ENCODE measurements around the gene RNF8. TPM values are rescaled to one million over a fixed set of nuclear protein-coding genes. Genes with fewer than 3 reads are reported as not detected.
A peak's percentile ranks its signal among the peaks of the same experiment; 100 is the strongest.
"Not testable (repeated sequence)": the region's sequence is repeated elsewhere in the genome, so short reads cannot be mapped to it uniquely, and the experiment has no call there.

The RNF8 gene
- total and polyA plus RNA-seq, 9 of the 15 experiments (the other 6 are each of a cell fraction or from before 2014, with no cell fraction given), result 10.6 to 47.0 (median 37.5) TPM

GRCh38 chr6:37441651-37442050 is 87.9 kb downstream of the RNF8 start:
- intact Hi-C loops (cut with micrococcal nuclease), result no loop called here
- Histone ChIP-seq H3K36me3 (ENCODE audit: control insufficient read depth, insufficient read depth, low read length) (peaks cover 90% of the 10 kb centered on the region), H2AFZ (ENCODE audit: low read depth, low read length) (no peak overlapping the region), H3K4me2 (ENCODE audit: insufficient read depth, low read length) (no peak overlapping the region), H3K4me1 (replicated peaks in 1 of 2; ENCODE audit: control insufficient read depth in 2 of 2, insufficient read depth in 2 of 2, low read length in 2 of 2) (no peaks in the 10 kb centered on the region), H4K20me1 (replicated peaks; ENCODE audit: control insufficient read depth, insufficient read depth, low read length) (no peaks in the 10 kb centered on the region), H3K79me2 (ENCODE audit: control insufficient read depth, insufficient read depth, low read length) (peaks cover 3% of the 10 kb centered on the region; the same call in 1 of the 3 replicates), H3K9me3 (replicated peaks; ENCODE audit: control insufficient read depth, insufficient read depth, low read depth, low read length) (no peaks in the 10 kb centered on the region), H3K4me3 (no peak overlapping the region), H3K27me3 (ENCODE audit: control insufficient read depth in 2 of 2, insufficient read depth in 2 of 2, low read length in 2 of 2) (no peaks in the 10 kb centered on the region), H3K27ac (ENCODE audit: extremely low read depth, low read depth, low read length) (no peak overlapping the region), H3K9ac (ENCODE audit: insufficient read depth in 1 of 2, low read depth in 2 of 2, low read length in 2 of 2) (no peak overlapping the region), H3K9me1 (ENCODE audit: control insufficient read depth, insufficient read depth, low read length) (no peaks in the 10 kb centered on the region)
- FAIRE-seq (no peak), DNase-seq (ENCODE audit: extremely low read depth in 1 of 4, low spot score in 3 of 4) (no peak), ATAC-seq (no peak)
- peak; percentile 69 for TF ChIP-seq RFX1 (IDR thresholded peaks at IDR 0.05)
- TF ChIP-seq DNMT1 (IDR thresholded peaks at IDR 0.05), result no peak
- in situ Hi-C loops (cut with MboI), result no loop called here
- CTCF ChIA-PET (ENCODE audit: low intra/inter-chr PET ratio), result no interaction called here
- POLR2A ChIA-PET, result interaction anchor here (1.3 to 1.7 kb wide), 2 partner anchors 9 to 17 kb away, joined by 3 to 13 read pairs; partner anchors contain the start of gene CMTR1
- BruUV-seq (replicated peaks), result no TSS peak
- WGBS (ENCODE audit: insufficient coverage, low coverage, missing lambda C conversion rate), result 82% methylated on average over 6 of the region's 6 CpGs

DNA sequence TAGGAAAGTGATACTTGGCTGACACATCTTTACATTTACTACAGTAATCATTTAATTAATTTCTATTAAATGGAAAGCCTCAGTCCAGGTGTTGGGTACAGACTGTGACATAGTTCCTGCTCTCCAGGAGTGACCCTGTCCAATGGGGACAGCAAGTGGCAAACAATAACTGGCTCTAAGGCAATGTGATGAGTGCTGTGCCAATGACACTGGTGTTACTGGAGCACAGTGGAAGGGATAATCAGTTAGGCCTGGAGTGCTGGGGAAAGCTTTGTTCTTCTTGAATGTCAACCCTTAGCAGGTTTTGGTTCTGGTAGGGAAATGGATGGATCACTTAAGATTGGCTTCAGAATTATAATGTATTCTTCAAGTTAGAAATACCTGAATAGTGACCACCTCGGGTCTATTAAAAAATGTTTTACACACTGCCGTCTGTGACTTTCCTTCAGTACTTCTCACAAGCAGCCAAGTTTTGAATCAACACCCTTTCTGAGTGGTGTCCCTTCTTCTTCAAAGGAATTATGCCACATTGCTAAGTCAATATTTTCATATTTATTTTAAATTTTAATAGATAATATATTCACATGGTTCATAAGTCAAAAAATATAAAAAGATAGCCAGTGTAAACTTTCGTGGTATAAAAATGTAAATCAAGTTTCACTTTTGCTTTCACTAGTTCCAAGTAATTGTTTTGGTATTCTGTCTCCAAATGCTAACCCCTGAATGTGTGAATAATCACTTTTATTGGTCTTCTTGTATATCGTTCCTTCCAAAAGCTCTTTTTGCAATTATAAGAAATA is 88.8 kb downstream of the RNF8 start:
- FAIRE-seq, result no peak
- BruUV-seq (replicated peaks), result no TSS peak
- Histone ChIP-seq H4K20me1 (replicated peaks; ENCODE audit: control insufficient read depth, insufficient read depth, low read length) (no peaks in the 10 kb centered on the region), H3K9me1 (ENCODE audit: control insufficient read depth, insufficient read depth, low read length) (no peaks in the 10 kb centered on the region), H3K9me3 (replicated peaks; ENCODE audit: control insufficient read depth, insufficient read depth, low read depth, low read length) (no peaks in the 10 kb centered on the region), H3K4me3 (no peak overlapping the region), H3K36me3 (ENCODE audit: control insufficient read depth, insufficient read depth, low read length) (peaks cover 93% of the 10 kb centered on the region), H3K9ac (ENCODE audit: insufficient read depth in 1 of 2, low read depth in 2 of 2, low read length in 2 of 2) (no peak overlapping the region), H3K27me3 (ENCODE audit: control insufficient read depth in 2 of 2, insufficient read depth in 2 of 2, low read length in 2 of 2) (no peaks in the 10 kb centered on the region), H3K27ac (ENCODE audit: extremely low read depth, low read depth, low read length) (no peak overlapping the region), H3K4me1 (replicated peaks in 1 of 2; ENCODE audit: control insufficient read depth in 2 of 2, insufficient read depth in 2 of 2, low read length in 2 of 2) (no peaks in the 10 kb centered on the region), H2AFZ (ENCODE audit: low read depth, low read length) (no peak overlapping the region), H3K79me2 (ENCODE audit: control insufficient read depth, insufficient read depth, low read length) (peaks cover 2% of the 10 kb centered on the region; the same call in 1 of the 3 replicates), H3K4me2 (ENCODE audit: insufficient read depth, low read length) (no peak overlapping the region)
- no peak for TF ChIP-seq ZNF143 (CRISPR knock-in tag; IDR thresholded peaks at IDR 0.05)
- POLR2A ChIA-PET, result interaction anchor here (1.3 to 2.2 kb wide), 3 partner anchors 9 to 18 kb away, joined by 3 to 14 read pairs (median 13); partner anchors contain the start of gene CMTR1
- WGBS (ENCODE audit: insufficient coverage, low coverage, missing lambda C conversion rate), result 86% methylated on average over 4 of the region's 4 CpGs
- no peak for ATAC-seq
- CTCF ChIA-PET (ENCODE audit: low intra/inter-chr PET ratio), result no interaction called here
- no peak for DNase-seq (ENCODE audit: extremely low read depth in 1 of 4, low spot score in 3 of 4)
- in situ Hi-C loops (cut with MboI) (no loop called here), intact Hi-C loops (cut with micrococcal nuclease) (no loop called here)

DNA sequence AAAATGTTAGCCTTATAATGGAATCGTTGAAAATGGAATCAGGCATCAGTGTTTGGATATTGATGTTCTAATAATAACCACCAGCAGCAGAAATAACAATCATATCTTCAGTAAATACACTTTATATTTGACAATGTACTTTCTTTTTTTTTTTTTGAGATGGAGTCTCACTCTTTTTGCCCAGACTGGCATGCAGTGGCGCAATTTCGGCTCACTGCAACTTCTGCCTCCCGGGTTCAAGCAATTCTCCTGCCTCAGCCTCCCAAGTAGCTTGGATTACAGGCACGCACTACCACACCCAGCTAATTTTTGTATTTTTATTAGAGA is 89.4 kb downstream of the RNF8 start:
- H3K4me2 ChIP-seq (ENCODE audit: insufficient read depth, low read length); H3K4me3 ChIP-seq; in situ Hi-C loops (cut with MboI); FAIRE-seq; intact Hi-C loops (cut with micrococcal nuclease); H2AFZ ChIP-seq (ENCODE audit: low read depth, low read length); H3K79me2 ChIP-seq (ENCODE audit: control insufficient read depth, insufficient read depth, low read length); H3K9me3 ChIP-seq (replicated peaks; ENCODE audit: control insufficient read depth, insufficient read depth, low read depth, low read length); H3K27ac ChIP-seq (ENCODE audit: extremely low read depth, low read depth, low read length); H3K27me3 ChIP-seq (ENCODE audit: control insufficient read depth in 2 of 2, insufficient read depth in 2 of 2, low read length in 2 of 2); ATAC-seq; H3K9me1 ChIP-seq (ENCODE audit: control insufficient read depth, insufficient read depth, low read length); H3K9ac ChIP-seq (ENCODE audit: insufficient read depth in 1 of 2, low read depth in 2 of 2, low read length in 2 of 2); DNase-seq (ENCODE audit: extremely low read depth in 1 of 4, low spot score in 3 of 4); H4K20me1 ChIP-seq (replicated peaks; ENCODE audit: control insufficient read depth, insufficient read depth, low read length); CTCF ChIA-PET (ENCODE audit: low intra/inter-chr PET ratio); BruUV-seq (replicated peaks); H3K4me1 ChIP-seq (replicated peaks in 1 of 2; ENCODE audit: control insufficient read depth in 2 of 2, insufficient read depth in 2 of 2, low read length in 2 of 2): not testable (repeated sequence)
- 91% methylated on average over 5 of the region's 5 CpGs for WGBS (ENCODE audit: insufficient coverage, low coverage, missing lambda C conversion rate)
- POLR2A ChIA-PET, result interaction anchor here (2.2 kb wide), 1 partner anchor 10 kb away, joined by 14 read pairs; the partner anchor contains the start of gene CMTR1
- H3K36me3 ChIP-seq (ENCODE audit: control insufficient read depth, insufficient read depth, low read length), result peaks cover 90% of the 10 kb centered on the region
